ENCODE results near the gene SGTB.
"Not testable (repeated sequence)": the region's sequence is repeated elsewhere in the genome, so short reads cannot be mapped to it uniquely, and the experiment has no call there.

SGTB gene

DNA sequence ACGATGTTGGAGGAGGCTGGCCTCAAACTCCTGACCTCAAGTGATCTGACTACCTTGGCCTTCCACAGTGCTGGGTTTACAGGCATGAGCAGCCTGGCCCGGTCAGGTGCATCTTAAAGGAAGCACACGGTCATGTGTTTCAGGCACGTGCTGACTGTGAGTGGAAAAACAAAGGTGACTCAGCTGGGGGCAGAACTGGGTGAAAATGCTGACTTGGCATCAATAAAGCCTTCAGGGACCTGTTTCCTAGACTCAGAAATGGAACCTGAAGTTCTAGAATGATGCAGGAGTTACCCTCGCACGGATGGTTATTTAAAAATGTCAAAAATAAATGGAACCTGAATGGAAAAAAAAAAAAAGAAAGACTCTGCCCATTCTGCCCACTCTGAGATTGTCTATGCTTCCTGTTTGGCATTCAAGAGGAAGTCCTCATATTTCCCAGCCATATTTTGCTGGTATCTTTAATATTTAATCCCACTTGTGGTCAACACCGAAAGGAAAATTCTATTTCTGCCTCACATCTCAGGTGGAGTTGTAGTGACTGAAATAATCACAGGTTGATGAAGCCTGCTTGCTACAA is 12.4 kb upstream of the SGTB start:
- not testable (repeated sequence) for DNase-seq

DNA sequence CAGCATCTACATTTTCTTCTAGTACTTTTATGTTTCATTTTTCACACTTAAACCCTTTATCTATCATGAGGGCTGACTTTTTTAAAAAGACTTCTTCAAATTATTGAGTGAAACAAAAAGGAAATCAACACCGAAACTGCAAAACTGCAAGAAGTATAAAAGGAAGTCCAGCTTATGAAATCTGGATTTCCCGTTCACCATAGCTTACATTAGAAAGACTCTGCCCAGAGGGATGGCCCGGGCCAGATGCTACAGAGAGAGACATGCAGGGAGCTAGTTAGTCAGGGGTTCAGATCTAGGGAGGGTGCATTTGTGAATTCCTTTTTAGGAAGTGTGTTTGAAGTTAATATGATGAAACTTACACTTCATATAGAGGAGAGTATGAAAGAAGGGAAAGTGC is 10.1 kb upstream of the SGTB start:
- not testable (repeated sequence) for DNase-seq

DNA sequence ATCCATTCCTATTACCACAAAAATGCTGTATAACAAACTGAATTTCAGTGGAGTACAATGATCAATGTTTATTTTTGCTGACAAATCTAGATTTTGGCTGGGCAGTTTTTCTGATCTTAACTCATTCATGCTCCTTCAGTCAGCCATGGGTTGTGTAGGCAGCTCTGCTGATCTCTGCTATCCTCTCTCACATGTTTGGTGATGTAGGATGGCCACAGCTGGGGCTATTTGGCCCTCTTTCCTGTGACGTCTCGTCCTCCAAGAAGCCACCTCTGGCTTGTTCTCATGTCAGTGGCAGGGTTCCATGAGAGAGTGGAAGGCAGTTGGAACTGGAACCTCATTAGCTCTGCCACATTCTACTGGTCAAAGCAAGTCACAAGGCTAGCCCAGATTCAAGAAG is 9.0 kb upstream of the SGTB start:
- DNase-seq: no peak

DNA sequence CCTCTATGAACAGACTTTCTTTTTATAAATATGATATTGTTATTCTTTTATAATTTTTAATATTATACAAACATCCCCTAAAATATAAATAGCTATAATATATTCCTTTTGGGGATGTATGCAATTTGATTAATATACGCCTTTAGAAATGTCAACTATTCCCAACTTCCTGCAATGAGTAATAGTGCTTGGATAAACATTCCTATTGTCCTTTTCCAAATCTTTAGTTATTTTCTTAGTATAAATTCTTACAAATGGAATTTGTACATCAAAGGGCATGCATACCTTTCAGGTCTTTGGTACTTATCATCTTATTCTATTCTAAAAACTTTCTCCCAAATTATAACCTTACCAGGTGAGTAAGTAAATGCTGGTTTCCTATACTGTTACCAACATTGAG is 6.3 kb upstream of the SGTB start:
- no peak for DNase-seq

DNA sequence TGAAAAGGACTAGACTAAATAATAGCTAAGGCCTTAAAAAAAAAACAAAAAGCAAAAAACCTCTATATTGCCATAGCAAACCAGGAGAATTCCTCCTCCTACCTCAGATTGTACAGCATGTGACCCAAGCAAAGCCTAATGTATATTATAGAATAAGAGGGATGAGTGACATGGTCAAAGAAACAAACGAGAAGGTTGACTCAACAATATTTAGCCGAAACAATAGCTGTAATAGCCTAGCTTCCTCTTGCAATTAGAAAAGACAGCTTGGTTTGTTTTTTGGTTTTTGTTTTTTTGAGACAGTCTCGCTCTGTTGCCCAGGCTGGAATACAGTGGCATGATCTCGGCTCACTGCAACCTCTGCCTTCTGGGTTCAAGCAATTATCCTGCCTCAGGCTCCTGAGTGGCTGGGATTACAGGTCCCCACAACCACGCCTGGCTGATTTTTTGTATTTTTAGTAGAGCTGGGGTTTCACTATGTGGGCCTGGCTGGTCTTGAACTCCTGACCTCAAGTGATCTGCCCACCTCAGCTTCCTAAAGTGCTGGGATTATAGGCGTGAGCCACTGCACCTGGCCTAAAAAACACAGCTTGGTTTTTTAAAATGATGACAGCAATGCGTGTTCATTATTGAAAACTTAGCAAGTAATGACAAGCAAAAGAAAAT is 5.7 kb upstream of the SGTB start:
- no peak for DNase-seq

DNA sequence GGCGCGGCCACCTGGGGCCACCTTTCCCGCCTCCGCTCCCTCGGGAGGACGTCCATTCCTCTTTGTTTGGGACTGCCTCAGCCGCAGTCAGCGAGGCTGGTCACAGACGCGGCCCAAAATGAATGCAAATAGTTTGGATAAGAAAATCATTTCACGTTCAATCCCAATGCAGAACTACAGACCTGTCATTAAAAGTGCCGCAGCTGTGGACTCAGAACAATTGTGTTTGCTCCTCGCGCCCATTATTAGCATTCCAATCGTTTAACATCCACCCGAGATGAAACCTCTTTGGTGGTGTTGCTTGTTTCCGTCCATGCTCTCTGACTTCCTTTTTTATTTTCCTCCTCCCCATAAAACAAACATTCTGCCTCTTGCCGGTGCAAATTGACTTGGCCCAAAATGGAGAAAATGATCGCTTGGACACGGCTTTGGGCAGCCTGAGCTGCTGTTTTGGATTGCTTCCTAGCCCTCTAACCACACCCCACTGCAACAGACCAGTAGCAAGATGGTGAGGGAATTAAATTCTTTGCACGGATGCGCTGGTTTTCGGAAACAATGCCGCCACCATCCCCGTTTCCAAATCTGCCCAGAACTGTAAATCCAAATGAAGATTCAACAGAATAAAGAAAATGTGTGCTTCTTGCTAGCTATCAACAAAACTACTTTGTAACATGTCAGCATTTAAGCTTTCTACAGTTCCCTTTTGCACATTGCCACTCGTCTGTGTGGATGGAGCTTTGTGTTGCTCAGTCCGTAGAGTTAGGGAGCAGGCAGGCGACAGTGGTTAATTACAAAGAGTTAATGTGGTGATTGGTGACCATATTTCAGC is 880 bp upstream of the SGTB start:
- DNase-seq: no peak

DNA sequence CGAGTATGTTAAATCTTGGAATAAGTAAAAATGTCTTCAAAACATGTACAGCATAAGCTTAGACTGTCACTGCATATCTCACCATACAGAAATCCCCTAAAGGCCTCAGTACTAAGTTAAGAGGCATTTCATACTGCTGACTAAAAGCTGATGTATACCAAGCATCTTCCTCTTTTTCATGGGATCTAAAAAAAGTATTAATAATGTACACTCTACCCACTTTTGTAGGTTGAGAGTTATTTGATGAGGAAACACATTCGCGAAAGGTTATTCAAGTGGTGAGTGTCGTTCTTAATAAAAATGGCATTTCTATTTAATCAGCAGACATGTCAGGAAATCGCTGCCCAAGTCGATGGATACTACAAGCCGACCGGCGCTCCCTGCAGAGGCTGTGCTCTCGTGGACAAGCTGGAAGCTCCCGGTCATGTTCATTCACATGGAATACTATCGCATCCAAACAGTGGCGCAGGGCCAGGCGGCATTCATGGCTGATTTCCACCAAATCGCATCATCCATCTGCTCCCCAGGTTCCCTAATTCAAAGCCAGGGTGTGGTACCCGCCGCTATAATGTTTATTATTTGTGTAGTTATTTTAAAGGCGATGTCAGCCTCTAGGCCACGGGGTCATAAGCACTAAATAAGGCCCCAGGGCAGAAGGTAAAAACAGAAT is 724 bp downstream of the SGTB start:
- DNase-seq: no peak

DNA sequence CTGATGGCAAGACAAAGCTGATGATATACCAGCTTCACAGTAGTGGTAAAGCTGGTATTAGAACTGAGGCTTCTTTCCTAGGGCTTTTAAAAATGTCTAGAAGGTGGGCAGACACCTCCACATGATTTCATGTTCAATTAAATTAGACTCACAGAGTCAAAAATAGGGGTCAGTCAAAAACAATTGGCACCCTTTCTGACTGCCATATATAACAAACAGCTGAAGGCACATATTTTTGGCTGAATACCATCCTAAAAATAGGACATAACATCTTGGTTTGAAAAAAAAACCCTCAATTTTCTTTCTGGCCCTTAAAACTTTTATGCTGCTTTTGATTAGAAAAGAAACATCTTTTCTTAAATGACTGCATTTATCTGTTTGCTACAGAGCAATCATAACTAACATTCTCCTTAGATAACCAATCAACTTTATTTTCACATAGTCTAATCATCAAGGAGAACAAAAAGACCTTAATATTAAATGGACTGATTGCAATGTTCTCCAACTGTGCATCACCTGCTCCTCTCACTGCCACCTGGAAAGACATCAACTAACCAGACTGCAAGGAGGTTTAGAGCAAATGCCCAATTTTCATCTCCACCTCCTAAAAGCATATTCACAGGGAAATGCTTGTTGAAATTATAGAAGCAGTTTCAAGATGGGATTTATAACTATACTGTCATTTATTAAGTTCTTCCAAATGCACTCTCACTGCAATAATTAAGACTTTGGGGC is 3.2 kb downstream of the SGTB start:
- DNase-seq: no peak

DNA sequence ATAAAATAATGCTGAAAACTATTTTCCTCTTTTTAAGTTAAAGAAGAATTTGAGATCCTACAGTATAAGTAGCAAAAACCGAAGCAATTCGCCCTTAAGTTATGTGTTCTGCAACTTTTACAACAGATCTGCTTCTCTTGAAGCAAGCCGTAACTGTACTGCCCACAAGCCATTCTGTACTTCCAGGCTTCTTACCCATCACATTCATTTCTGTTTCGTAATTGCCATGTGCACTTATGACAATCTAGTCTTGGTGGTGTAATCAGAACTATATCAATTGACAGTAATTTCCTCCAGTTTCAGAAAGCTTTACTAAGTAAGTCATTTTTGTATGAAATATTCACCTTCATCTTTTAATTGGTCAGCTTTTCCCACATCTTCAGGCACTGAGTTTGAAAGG is 13.8 kb downstream of the SGTB start:
- no peak for DNase-seq

DNA sequence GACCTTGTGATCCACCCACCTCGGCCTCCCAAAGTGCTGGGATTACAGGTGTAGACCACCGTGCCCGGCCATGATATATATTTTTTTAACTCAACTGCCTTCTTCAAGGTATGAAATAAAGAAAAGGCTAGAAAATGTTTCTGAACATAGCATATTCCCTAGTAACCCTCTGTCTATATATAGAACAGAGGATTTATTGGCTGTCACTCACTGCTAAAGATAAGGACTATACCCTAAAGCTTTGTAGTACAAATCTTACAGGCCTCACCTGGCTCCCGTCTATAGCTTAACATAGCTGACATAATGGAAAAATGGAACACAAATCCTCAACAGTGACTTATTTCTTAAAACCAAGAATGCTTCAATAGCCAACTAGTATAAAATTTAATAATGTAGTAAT is 14.2 kb downstream of the SGTB start:
- no peak for DNase-seq

DNA sequence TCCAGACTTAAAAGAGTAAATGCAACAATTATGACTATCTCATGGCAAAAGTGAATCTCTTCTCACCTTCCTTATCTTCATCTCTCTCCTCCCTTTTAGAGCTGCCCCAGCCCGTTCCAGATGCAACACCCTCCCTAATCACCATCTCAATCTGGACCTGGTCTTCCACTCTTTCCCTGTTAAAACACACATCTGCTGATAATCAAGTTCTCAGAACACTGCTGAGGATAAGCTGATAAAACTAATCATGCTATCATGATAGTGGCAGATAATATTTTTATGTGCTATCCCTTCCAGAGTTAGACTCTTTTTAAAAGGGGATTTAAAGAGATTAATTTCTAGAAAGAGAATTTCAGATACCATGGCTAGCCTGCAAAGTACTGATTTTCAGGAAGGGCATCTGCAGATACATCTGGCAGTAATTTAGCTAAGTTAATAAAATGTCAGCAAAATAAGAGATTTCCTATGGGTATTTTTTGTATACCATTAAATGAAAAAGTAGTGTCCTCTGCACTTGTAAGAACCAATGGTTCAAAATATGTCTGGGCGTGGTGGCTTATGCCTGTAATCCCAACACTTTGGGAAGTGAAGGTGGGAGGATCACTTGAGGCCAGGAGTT is 17.2 kb downstream of the SGTB start:
- DNase-seq: no peak

DNA sequence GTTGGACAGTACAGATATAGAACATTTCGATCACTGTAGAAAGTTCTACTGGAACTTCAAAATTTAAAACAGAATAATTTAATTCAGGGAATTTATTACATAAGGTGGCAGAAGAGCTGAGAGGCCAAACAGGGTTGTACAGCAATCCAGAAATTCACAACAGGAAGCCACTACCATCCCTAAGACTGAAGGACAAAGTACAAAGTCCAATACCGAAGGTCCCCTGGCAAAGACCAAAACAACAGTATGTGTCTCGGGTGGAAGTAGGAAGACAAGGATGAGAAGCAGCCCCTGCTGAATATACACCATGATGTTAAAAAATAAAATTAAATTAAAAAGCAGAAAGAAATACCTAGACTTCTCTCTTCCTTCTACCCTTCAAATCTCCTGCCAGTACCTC is 19.9 kb downstream of the SGTB start:
- no peak for DNase-seq

DNA sequence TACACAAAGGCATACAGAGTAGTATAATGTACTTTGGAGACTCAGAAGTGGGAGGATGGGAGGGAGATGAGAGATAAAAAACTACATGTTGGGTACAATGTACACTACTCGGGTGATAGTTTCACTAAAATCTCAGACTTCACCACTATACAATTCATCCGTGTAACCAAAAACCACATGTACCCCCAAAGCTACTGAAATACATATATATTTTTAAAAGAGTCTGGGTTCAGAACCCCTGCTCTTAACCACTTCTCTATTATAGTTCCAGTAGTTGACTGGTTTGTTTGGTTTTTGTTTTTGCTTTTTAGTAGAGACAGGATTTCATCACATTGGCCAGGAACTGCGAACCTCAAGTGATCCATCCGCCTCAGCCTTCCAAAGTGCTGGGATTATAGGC is 22.6 kb downstream of the SGTB start:
- DNase-seq: no peak

DNA sequence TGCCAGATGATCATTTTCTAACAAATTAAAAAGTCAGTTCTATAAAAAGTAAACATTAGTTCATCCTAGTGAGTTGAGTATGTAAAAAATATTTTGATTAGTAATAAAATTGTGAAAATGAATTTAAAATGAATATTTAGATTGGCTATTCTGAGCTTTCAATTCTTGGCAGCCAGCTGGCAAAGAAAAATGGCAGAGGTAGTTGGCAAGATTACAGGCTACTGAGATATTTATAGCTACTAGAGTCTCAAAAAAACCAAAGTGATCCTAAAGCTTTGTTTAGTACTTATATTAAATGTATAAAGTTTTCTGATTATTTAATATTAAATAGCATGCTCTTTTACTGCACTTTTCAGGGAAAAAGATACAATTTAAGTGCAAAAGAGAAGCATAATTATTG is 25.0 kb downstream of the SGTB start:
- DNase-seq: no peak

DNA sequence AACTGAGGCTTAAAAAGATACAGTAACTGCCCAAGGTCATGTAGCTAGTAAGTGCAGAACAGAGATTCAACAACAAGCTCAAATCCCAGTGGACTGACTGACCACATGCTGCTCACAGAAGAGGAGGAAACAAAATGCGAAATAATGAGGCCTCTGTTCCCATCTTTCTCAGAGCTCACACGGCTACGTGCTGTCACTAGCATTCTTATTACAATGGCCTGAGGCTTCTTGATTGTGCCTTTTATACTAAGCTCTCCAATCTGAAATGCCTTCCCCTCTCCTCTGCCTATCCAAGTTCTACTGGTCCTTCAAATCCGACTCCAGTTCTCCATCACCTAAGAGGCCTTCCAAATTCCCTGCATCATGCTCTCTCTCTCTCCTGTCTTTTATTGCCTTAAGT is 26.0 kb downstream of the SGTB start:
- no peak for DNase-seq

DNA sequence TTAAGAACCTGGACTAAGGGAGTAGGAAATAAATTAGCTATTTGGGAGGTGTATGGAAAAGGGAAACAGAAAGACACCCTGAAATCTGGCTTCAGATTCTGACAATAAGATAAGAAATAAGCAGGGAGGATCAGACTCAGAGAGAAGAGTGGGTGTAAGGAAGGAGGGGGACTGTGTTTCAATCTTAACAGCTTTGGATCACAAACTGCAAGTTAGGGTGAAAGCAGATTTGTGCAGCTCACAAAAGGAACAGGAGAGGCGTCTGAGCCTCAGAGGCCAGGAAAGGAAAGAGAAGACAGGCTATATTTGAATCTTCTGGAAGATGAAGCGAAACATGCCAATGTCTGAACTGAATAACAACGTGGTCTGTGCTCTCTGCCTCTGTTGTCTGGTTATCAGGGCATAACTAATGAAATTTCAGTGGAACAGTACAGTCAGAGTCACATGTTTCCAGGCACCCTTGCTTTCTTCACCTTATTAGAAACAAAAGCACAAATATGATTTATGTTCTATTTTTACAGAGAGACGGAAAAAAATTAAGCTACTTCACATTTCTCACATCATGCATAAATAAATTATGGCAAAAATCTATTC is 26.6 kb downstream of the SGTB start:
- no peak for DNase-seq

DNA sequence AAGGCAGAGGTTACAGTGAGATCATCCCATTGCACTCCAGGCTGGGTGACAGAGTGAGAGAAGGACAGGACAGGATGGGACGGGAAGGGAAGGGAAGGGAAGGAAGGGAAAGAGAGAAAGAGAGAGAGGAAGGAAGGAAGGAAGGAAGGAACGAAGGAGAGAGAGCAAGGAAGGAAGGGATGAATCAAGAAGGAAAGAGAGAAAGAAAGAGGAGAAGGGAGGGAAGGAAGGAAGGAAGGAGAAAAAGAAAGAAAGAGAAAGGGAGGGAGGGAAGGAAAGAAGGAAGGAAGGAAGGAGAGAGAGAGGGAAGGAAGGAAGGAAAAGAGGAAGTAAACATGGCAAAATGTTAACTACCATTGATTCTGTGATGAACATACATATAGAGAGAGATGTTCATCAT is 28.8 kb downstream of the SGTB start:
- no peak for DNase-seq

DNA sequence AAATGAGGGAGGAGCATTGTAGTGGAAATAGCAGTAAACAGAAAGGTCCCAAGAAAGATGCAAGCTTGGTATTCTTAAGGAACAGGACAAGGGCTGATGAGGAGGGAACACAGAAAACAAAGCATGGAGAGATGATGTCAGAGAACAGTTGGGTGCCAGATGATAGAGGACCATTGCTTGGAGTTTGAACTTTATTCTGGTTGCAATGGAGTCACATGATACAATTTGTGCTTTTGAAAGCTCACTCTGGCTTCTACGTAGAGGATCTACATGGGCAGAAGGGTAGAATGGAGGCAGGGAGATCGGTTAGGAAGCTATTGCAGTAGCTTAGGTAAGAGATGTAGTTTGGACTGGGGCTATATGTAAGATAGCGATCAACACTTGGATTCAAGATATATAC is 39.8 kb downstream of the SGTB start:
- DNase-seq: no peak

DNA sequence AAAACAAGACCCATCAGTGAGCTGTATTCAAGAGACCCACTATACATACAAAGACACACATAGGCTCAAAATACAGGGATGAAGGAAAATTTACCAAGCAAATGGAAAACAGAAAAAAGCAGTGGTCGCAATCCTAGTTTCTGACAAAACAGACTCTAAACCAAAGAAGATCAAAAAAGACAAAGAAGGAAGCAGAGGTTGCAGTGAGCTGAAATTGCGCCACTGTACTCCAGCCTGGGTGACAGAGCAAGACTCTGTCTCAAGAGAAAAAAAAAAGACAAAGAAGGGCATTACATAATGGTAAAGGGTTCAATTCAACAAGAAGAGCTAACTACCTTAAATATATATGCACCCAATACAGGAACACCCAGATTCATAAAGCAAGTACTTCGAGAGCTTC is 45.9 kb downstream of the SGTB start:
- DNase-seq: not testable (repeated sequence)

DNA sequence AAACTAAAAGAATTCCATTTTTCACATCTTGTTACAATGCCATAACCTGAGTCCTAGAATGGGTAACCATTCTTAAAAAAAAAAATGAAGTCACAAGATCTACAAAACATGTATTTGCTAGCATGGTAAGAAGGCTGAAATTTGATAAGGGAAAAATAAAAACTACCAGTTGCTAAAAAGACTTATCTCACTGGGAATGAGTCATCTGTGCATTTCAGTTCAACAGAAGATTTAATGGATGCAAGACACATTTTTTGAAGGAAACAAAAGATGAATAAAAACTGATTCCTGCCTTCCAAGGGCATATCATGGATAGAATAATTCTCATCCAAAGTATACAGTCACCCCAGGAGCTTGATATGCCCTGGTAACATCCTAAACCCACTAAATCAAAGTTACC is 47.2 kb downstream of the SGTB start:
- DNase-seq: no peak

DNA sequence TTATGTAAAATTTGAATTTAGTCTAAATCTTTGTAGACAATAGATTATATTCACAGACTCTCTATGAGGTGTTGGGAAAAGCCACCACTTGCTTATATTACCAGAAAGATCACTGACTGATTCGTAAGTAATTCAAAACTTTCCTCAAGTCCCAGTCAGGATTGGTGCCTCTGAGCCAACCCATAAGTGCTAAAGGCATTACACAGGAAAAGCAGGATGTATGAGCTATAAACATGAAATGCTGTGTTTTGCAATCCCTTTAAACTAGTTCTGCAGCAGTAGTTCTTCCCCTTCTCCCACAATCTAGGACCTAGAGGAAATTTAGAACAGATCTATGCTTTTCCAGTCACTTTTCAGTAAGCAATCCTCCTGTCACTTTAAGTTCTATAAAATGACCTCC is 49.1 kb downstream of the SGTB start:
- no peak for DNase-seq

DNA sequence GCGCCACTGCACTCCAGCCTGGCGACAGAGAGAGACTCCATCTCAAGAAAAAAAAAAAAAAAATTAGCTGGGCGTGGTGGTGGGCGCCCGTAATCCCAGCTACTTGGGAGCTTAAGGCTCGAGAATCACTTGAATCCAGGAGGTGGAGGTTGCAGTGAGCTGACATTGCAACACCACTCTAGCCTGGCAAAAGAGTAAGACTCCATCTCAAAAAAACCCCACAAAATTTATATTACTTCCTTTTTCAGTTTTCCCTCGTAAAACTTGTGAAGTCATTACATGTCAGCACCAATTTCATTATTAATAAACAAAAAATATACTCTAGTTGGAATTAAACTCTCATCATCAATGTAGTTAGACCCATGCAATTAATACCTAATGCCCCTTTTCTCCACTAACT is 53.2 kb downstream of the SGTB start:
- DNase-seq: no peak

Measured in activated CD4-positive, alpha-beta T cell treated with anti-CD3 and anti-CD28 coated beads, Interleukin-2, amount 50 U/mL, for 4 hours (primary cell).